ENCODE measurements around the gene IQCK. TPM values are rescaled to one million over a fixed set of nuclear protein-coding genes. Genes with fewer than 3 reads are reported as not detected.

IQCK gene
- total and polyA plus RNA-seq, 2 donors (not counting 3 experiments of a cell fraction or from before 2014, with no cell fraction given), result 17.2 to 18.1 TPM

- DNase-seq (ENCODE audit: low read depth, low spot score) (peak; percentile 94), FAIRE-seq (peak; percentile 89)
- Histone ChIP-seq H3K27me3 (ENCODE audit: control insufficient read depth in 2 of 2, insufficient read depth in 2 of 2, low read length in 2 of 2) (no peaks in the 10 kb centered on the region), H4K20me1 (replicated peaks; ENCODE audit: control insufficient read depth, extremely low read depth, insufficient read depth, low read length) (no peaks in the 10 kb centered on the region), H3K4me3 (replicated peaks in 1 of 3; ENCODE audit: insufficient read depth in 1 of 3, low read depth in 1 of 3, low read length in 3 of 3) (no peak overlapping the region), H3K79me2 (ENCODE audit: control insufficient read depth, insufficient read depth, low read length) (no peaks in the 10 kb centered on the region), H2AFZ (ENCODE audit: low read depth, low read length) (no peak overlapping the region), H3K9me1 (replicated peaks; ENCODE audit: control insufficient read depth, extremely low read depth, insufficient read depth, low read length) (no peaks in the 10 kb centered on the region), H3K9me3 (replicated peaks; ENCODE audit: control insufficient read depth, insufficient read depth, low read length) (no peaks in the 10 kb centered on the region), H3K27ac (ENCODE audit: insufficient read depth, low read depth, low read length) (peak overlapping the region; percentile 59), H3K9ac (replicated peaks; ENCODE audit: extremely low read depth, insufficient read depth, low read length) (peak overlapping the region; percentile 30), H3K4me2 (ENCODE audit: insufficient read depth, low read length) (peak overlapping the region; percentile 23), H3K36me3 (ENCODE audit: control insufficient read depth in 2 of 2, extremely low read depth in 1 of 2, insufficient read depth in 2 of 2, low read length in 2 of 2) (peaks cover 6 to 18% of the 10 kb centered on the region in 2 experiments), H3K4me1 (ENCODE audit: control insufficient read depth, extremely low read depth, insufficient read depth, low read length) (peaks cover 17% of the 10 kb centered on the region)
- no TSS peak for BruUV-seq (replicated peaks)
- dilution Hi-C loops (cut with MboI; ENCODE audit: extremely low pct_ligation_motif_present, low sequenced_read_pairs) (no loop called here), intact Hi-C loops (cut with micrococcal nuclease) (loop anchor here (1.0 to 10.0 kb wide), 3 partner anchors 22 to 190 kb away; partner anchors contain the start of genes IQCK and KNOP1)
- POLR2A ChIA-PET, result no interaction called here
- TF ChIP-seq FOS (IDR thresholded peaks at IDR 0.05; ENCODE audit: borderline replicate concordance, insufficient read depth, low read length) (peak; percentile 20), GATA2 (IDR thresholded peaks at IDR 0.05; ENCODE audit: insufficient read depth, insufficient read length, low read depth, low read length) (no peak), POLR2AphosphoS5 (IDR thresholded peaks at IDR 0.05; ENCODE audit: insufficient read depth, low read depth, low read length) (peak; percentile 64), JUN (IDR thresholded peaks at IDR 0.05; ENCODE audit: borderline replicate concordance, insufficient read depth, insufficient read length, low read depth) (no peak), POLR2A (IDR thresholded peaks at IDR 0.05; ENCODE audit: low read depth, low read length) (no peak), MYC (IDR thresholded peaks at IDR 0.05; ENCODE audit: low read depth, low read length) (no peak)
- TF ChIP-seq, protein P1, sequence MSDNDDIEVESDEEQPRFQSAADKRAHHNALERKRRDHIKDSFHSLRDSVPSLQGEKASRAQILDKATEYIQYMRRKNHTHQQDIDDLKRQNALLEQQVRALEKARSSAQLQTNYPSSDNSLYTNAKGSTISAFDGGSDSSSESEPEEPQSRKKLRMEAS (IDR thresholded peaks at IDR 0.05; ENCODE audit: insufficient read depth, insufficient read length), result peak; percentile 55
- CTCF ChIA-PET, result interaction anchor here (0.9 to 2.7 kb wide), 11 partner anchors 13 to 190 kb away, joined by 3 to 11 read pairs (median 5); partner anchors contain the start of genes GPRC5B, IQCK, KNOP1 and VPS35L
Measured at GRCh38 chr16:19696328-19696727, 21.7 kb upstream of the IQCK start.

DNA sequence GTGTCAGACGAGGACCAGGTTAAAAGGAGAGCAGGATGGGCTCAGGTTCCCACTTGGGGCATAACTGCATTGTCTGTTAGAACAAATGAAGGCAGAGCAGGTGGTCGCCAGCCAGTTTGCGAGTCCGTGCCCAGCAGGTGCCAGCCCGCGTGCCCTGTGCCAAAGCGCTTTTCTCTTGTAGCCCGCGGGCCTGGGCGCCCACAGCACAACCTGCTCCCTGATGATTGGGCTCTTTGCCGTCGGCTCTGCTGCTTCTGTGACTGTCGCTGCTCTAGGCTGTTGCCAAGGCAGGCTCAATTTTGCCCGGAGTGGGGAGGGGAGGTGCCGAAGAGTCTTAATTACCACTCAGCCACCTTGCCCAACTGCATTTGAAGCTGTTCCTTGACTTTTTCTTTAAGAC lies 21.1 kb upstream of the IQCK start:
- H4K20me1 ChIP-seq (replicated peaks; ENCODE audit: control insufficient read depth, extremely low read depth, insufficient read depth, low read length), result no peaks in the 10 kb centered on the region
- H3K4me1 ChIP-seq (ENCODE audit: control insufficient read depth, extremely low read depth, insufficient read depth, low read length), result peaks cover 17% of the 10 kb centered on the region
- peak overlapping the region; percentile 59 for H3K27ac ChIP-seq (ENCODE audit: insufficient read depth, low read depth, low read length)
- FAIRE-seq (no peak), DNase-seq (ENCODE audit: low read depth, low spot score) (no peak)
- peaks cover 6 to 14% of the 10 kb centered on the region in 2 experiments for H3K36me3 ChIP-seq (ENCODE audit: control insufficient read depth in 2 of 2, extremely low read depth in 1 of 2, insufficient read depth in 2 of 2, low read length in 2 of 2)
- POLR2A ChIA-PET, result no interaction called here
- no peak overlapping the region for H3K4me2 ChIP-seq (ENCODE audit: insufficient read depth, low read length)
- no peak overlapping the region for H3K4me3 ChIP-seq (replicated peaks in 1 of 3; ENCODE audit: insufficient read depth in 1 of 3, low read depth in 1 of 3, low read length in 3 of 3)
- H3K9ac ChIP-seq (replicated peaks; ENCODE audit: extremely low read depth, insufficient read depth, low read length), result peak overlapping the region; percentile 30
- BruUV-seq (replicated peaks), result no TSS peak
- no peaks in the 10 kb centered on the region for H3K27me3 ChIP-seq (ENCODE audit: control insufficient read depth in 2 of 2, insufficient read depth in 2 of 2, low read length in 2 of 2)
- no peak overlapping the region for H2AFZ ChIP-seq (ENCODE audit: low read depth, low read length)
- TF ChIP-seq, protein P1 (IDR thresholded peaks at IDR 0.05; ENCODE audit: insufficient read depth, insufficient read length), result no peak
- TF ChIP-seq CTCF (IDR thresholded peaks at IDR 0.05; ENCODE audit: extremely low read depth in 1 of 2, insufficient read depth in 1 of 2, low read depth in 1 of 2, low read length in 2 of 2) (no peak), EZH2 (IDR thresholded peaks at IDR 0.05; ENCODE audit: borderline replicate concordance, low read depth, low read length, severe bottlenecking) (no peak), POLR2AphosphoS5 (IDR thresholded peaks at IDR 0.05; ENCODE audit: insufficient read depth, low read depth, low read length) (no peak), JUN (IDR thresholded peaks at IDR 0.05; ENCODE audit: borderline replicate concordance, insufficient read depth, insufficient read length, low read depth) (no peak), MYC (IDR thresholded peaks at IDR 0.05; ENCODE audit: low read depth, low read length) (no peak), FOS (IDR thresholded peaks at IDR 0.05; ENCODE audit: borderline replicate concordance, insufficient read depth, low read length) (no peak), POLR2A (IDR thresholded peaks at IDR 0.05; ENCODE audit: low read depth, low read length) (no peak), GATA2 (IDR thresholded peaks at IDR 0.05; ENCODE audit: insufficient read depth, insufficient read length, low read depth, low read length) (no peak)
- CTCF ChIA-PET, result interaction anchor here (0.9 to 2.7 kb wide), 9 partner anchors 12 to 190 kb away, joined by 3 to 11 read pairs (median 5); partner anchors contain the start of gene GPRC5B
- no peaks in the 10 kb centered on the region for H3K9me1 ChIP-seq (replicated peaks; ENCODE audit: control insufficient read depth, extremely low read depth, insufficient read depth, low read length)
- dilution Hi-C loops (cut with MboI; ENCODE audit: extremely low pct_ligation_motif_present, low sequenced_read_pairs) (no loop called here), intact Hi-C loops (cut with micrococcal nuclease) (loop anchor here (1.0 to 10.0 kb wide), 3 partner anchors 21 to 189 kb away; partner anchors contain the start of genes IQCK and KNOP1)
- H3K79me2 ChIP-seq (ENCODE audit: control insufficient read depth, insufficient read depth, low read length), result no peaks in the 10 kb centered on the region
- no peaks in the 10 kb centered on the region for H3K9me3 ChIP-seq (replicated peaks; ENCODE audit: control insufficient read depth, insufficient read depth, low read length)

Data from endothelial cell of umbilical vein (primary cell).